K562 (cell line): ENCODE results near the gene SUGP1. TPM values are rescaled to one million over a fixed set of nuclear protein-coding genes. Genes with fewer than 3 reads are reported as not detected.

Experiments
- JUND ChIP-seq, 2 experiments: IDR thresholded peaks; 2 replicates in 1 of 2; 3 replicates in 1 of 2; pipeline ENCODE4 v1.6.1; 2011; ENCODE audit warnings: borderline replicate concordance in 2 of 2, low read depth in 2 of 2, low read length in 2 of 2, improper control_type of control experiment in 1 of 2, missing biosample characterization in 1 of 2, missing genetic modification characterization in 1 of 2, missing genetic modification reagents in 1 of 2
- MTF1 ChIP-seq: fragments of 250-450 bp; sonication (Bioruptor Pico); IDR thresholded peaks from 2 replicates; pipeline ENCODE4 v1.9.0; 2021; ENCODE audit warnings: moderate library complexity, mild to moderate bottlenecking, inconsistent platforms, borderline replicate concordance
- PHB ChIP-seq: fragments of 250-450 bp; sonication (Bioruptor Pico); IDR thresholded peaks from 2 replicates; pipeline ENCODE4 v1.5.0; 2021
- POLR2AphosphoS5 ChIP-seq: IDR thresholded peaks from 2 replicates; pipeline ENCODE4 v1.6.1; 2011; ENCODE audit warnings: mild to moderate bottlenecking, low read depth, low read length, moderate library complexity; ENCODE audit not compliant: control insufficient read depth, insufficient read depth
- PTTG1 ChIP-seq: fragments of 450-650 bp; IDR thresholded peaks from 2 replicates; pipeline ENCODE4 v1.6.1; 2016; ENCODE audit warnings: low read depth, mild to moderate bottlenecking, missing genetic modification characterization, missing compliant biosample characterization
- SAFB2 ChIP-seq: fragments of 200-400 bp; formaldehyde crosslinking; IDR thresholded peaks from 2 replicates; pipeline ENCODE4 v1.6.1; 2018; ENCODE audit warnings: borderline replicate concordance, low read length, low read depth, moderate library complexity; ENCODE audit not compliant: severe bottlenecking
- SAP30 ChIP-seq: fragments of 200-600 bp; sonication (generic); IDR thresholded peaks from 2 replicates; pipeline ENCODE4 v1.6.1; 2012; ENCODE audit warnings: borderline replicate concordance, low read depth, mild to moderate bottlenecking, moderate library complexity, low read length, control low read depth, inconsistent platforms; ENCODE audit not compliant: insufficient read depth, poor library complexity, severe bottlenecking
- SPI1 ChIP-seq: IDR thresholded peaks from 2 replicates; pipeline ENCODE4 v1.6.1; 2011; ENCODE audit warnings: low read depth, low read length, control low read depth, borderline replicate concordance
- TAL1 ChIP-seq: fragments of 450-650 bp; IDR thresholded peaks from 2 replicates; pipeline ENCODE4 v1.6.1; 2016; ENCODE audit warnings: mild to moderate bottlenecking
- ZBED1 ChIP-seq: IDR thresholded peaks from 2 replicates; pipeline ENCODE4 v1.6.1; 2014
- ZNF23 ChIP-seq: fragments of 250-450 bp; sonication (Bioruptor Pico); IDR thresholded peaks from 2 replicates; pipeline ENCODE4 v1.4.0; 2020; ENCODE audit warnings: mild to moderate bottlenecking
- ZSCAN29 ChIP-seq: fragments of 450-650 bp; IDR thresholded peaks from 2 replicates; pipeline ENCODE4 v1.6.1; 2017
- polyA plus RNA-seq, 8 experiments: library from polyadenylated mRNA; depleted of rRNA in 4 of 8; stranded (reverse) in 5 of 8; unstranded in 3 of 8; fragments of >200 nt; fragmentation: Nextera tagmentation in 2 of 8; fragmentation: Illumina TruSeq in 1 of 8; extraction: Ambion mirVana in 2 of 8; extraction: Trizol in 1 of 8; gene quantifications; 2 replicates each; pipeline versions ENCODE4 v1.2.1 to v1.2.3, GENCODE V29; 2011 to 2014; ENCODE audit warnings: inconsistent platforms in 1 of 8, missing spikeins in 1 of 8
- total RNA-seq, 7 experiments: library from RNA; depleted of rRNA in 6 of 7; stranded (reverse); fragments of >200 nt in 6 of 7; fragmentation: Illumina TruSeq in 2 of 7; extraction: Trizol in 2 of 7; gene quantifications; 2 replicates each; pipeline versions ENCODE4 v1.2.1 to v1.2.3, GENCODE V29; 2011 to 2021; ENCODE audit warnings: low replicate concordance in 1 of 7
- TF ChIP-seq, protein P1 (sequence below): sonication (generic); formaldehyde crosslinking; IDR thresholded peaks from 2 replicates; pipeline ENCODE4 v1.8.1; 2023; ENCODE audit warnings: missing genetic modification reagents, mild to moderate bottlenecking, borderline replicate concordance
- TF ChIP-seq, protein P2 (sequence below): sonication (generic); formaldehyde crosslinking; IDR thresholded peaks from 2 replicates; pipeline ENCODE4 v1.8.0; 2022; ENCODE audit warnings: missing genetic modification reagents, mild to moderate bottlenecking, moderate library complexity, borderline replicate concordance
- TF ChIP-seq, protein P3 (sequence below): fragments of 450-650 bp; formaldehyde crosslinking; IDR thresholded peaks from 2 replicates; pipeline ENCODE4 v1.4.0; 2020; ENCODE audit warnings: mild to moderate bottlenecking
- TF ChIP-seq, protein P4 (sequence below), 2 experiments: IDR thresholded peaks; 2 replicates each; pipeline ENCODE4 v1.6.1; 2012; ENCODE audit warnings: improper control_type of control experiment in 2 of 2, low read depth in 2 of 2, low read length in 2 of 2, borderline replicate concordance in 1 of 2
- TF ChIP-seq, protein P5 (sequence below): fragments of 250-450 bp; sonication (Bioruptor Pico); IDR thresholded peaks from 2 replicates; pipeline ENCODE4 v1.5.0; 2021

Gene SUGP1
- total and polyA plus RNA-seq, 9 of the 15 experiments (the other 6 are each of a cell fraction or from before 2014, with no cell fraction given), result 1.0 to 53.3 (median 32.4) TPM

DNA sequence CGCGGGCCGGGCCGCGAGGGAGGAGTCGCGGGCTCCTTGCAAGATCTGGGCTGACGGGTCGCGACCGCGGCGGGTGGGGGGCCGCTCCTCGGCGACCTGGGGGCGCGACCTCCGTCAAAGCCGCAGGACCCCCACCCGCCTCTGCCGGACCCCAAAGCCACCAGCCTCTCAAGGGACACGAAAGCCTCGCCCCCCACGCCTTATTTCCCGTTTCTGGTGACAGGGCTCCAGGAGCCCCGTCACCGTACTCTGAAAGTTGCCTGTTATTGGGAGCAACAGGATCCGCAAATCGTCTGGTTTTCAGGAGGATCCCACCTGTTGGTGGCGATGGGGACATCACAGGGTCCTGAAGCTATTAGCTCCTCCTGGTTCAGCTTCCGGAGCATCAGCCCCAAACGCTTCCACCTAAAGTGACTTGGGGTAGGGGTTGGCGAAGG lies 850 bp upstream of the SUGP1 start (continued):
- TF ChIP-seq, protein P1, sequence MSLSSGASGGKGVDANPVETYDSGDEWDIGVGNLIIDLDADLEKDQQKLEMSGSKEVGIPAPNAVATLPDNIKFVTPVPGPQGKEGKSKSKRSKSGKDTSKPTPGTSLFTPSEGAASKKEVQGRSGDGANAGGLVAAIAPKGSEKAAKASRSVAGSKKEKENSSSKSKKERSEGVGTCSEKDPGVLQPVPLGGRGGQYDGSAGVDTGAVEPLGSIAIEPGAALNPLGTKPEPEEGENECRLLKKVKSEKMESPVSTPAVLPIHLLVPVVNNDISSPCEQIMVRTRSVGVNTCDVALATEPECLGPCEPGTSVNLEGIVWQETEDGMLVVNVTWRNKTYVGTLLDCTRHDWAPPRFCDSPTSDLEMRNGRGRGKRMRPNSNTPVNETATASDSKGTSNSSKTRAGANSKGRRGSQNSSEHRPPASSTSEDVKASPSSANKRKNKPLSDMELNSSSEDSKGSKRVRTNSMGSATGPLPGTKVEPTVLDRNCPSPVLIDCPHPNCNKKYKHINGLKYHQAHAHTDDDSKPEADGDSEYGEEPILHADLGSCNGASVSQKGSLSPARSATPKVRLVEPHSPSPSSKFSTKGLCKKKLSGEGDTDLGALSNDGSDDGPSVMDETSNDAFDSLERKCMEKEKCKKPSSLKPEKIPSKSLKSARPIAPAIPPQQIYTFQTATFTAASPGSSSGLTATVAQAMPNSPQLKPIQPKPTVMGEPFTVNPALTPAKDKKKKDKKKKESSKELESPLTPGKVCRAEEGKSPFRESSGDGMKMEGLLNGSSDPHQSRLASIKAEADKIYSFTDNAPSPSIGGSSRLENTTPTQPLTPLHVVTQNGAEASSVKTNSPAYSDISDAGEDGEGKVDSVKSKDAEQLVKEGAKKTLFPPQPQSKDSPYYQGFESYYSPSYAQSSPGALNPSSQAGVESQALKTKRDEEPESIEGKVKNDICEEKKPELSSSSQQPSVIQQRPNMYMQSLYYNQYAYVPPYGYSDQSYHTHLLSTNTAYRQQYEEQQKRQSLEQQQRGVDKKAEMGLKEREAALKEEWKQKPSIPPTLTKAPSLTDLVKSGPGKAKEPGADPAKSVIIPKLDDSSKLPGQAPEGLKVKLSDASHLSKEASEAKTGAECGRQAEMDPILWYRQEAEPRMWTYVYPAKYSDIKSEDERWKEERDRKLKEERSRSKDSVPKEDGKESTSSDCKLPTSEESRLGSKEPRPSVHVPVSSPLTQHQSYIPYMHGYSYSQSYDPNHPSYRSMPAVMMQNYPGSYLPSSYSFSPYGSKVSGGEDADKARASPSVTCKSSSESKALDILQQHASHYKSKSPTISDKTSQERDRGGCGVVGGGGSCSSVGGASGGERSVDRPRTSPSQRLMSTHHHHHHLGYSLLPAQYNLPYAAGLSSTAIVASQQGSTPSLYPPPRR (CRISPR knock-in tag), result no peak
- TF ChIP-seq TAL1 (no peak), ZNF23 (no peak), SAP30 (no peak), PHB (CRISPR knock-in tag) (no peak), SPI1 (no peak), ZBED1 (0 out of 2 replicates have a peak, but pooled peaks have one; percentile 8), JUND (IDR thresholded peaks at IDR 0.05; ENCODE audit: borderline replicate concordance, low read depth, low read length) (no peak), JUND (tag; IDR thresholded peaks at IDR 0.05; ENCODE audit: borderline replicate concordance, low read depth, low read length) (no peak), SAFB2 (no peak), POLR2AphosphoS5 (no peak), ZSCAN29 (no peak), MTF1 (CRISPR knock-in tag) (no peak), PTTG1 (tag) (no peak)
- TF ChIP-seq, protein P2, sequence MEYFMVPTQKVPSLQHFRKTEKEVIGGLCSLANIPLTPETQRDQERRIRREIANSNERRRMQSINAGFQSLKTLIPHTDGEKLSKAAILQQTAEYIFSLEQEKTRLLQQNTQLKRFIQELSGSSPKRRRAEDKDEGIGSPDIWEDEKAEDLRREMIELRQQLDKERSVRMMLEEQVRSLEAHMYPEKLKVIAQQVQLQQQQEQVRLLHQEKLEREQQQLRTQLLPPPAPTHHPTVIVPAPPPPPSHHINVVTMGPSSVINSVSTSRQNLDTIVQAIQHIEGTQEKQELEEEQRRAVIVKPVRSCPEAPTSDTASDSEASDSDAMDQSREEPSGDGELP (CRISPR knock-in tag), result 0 out of 2 replicates have a peak, but pooled peaks have one; percentile 30
- TF ChIP-seq, protein P3, sequence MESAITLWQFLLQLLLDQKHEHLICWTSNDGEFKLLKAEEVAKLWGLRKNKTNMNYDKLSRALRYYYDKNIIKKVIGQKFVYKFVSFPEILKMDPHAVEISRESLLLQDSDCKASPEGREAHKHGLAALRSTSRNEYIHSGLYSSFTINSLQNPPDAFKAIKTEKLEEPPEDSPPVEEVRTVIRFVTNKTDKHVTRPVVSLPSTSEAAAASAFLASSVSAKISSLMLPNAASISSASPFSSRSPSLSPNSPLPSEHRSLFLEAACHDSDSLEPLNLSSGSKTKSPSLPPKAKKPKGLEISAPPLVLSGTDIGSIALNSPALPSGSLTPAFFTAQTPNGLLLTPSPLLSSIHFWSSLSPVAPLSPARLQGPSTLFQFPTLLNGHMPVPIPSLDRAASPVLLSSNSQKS, result no peak
- TF ChIP-seq, protein P4, sequence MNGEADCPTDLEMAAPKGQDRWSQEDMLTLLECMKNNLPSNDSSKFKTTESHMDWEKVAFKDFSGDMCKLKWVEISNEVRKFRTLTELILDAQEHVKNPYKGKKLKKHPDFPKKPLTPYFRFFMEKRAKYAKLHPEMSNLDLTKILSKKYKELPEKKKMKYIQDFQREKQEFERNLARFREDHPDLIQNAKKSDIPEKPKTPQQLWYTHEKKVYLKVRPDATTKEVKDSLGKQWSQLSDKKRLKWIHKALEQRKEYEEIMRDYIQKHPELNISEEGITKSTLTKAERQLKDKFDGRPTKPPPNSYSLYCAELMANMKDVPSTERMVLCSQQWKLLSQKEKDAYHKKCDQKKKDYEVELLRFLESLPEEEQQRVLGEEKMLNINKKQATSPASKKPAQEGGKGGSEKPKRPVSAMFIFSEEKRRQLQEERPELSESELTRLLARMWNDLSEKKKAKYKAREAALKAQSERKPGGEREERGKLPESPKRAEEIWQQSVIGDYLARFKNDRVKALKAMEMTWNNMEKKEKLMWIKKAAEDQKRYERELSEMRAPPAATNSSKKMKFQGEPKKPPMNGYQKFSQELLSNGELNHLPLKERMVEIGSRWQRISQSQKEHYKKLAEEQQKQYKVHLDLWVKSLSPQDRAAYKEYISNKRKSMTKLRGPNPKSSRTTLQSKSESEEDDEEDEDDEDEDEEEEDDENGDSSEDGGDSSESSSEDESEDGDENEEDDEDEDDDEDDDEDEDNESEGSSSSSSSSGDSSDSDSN (IDR thresholded peaks at IDR 0.05; ENCODE audit: borderline replicate concordance in 1 of 2, low read depth in 2 of 2, low read length in 2 of 2), result 0 out of 4 replicates have a peak, but pooled peaks of 1 of the 2 experiments have one; percentile 45
- TF ChIP-seq, protein P5, sequence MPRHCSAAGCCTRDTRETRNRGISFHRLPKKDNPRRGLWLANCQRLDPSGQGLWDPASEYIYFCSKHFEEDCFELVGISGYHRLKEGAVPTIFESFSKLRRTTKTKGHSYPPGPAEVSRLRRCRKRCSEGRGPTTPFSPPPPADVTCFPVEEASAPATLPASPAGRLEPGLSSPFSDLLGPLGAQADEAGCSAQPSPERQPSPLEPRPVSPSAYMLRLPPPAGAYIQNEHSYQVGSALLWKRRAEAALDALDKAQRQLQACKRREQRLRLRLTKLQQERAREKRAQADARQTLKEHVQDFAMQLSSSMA, result 0 out of 2 replicates have a peak, but pooled peaks have one; percentile 10
